Stimulated activated CD8-positive, alpha-beta memory T cell treated with anti-CD3 and anti-CD28 coated beads, Interleukin-12 subunit alpha, Interleukin-12 subunit beta, amount 100 ng/mL, for 1 hour (primary cell): ENCODE results near the gene MBNL2.
"Not testable (repeated sequence)": the region's sequence is repeated elsewhere in the genome, so short reads cannot be mapped to it uniquely, and the experiment has no call there.

Experiments used
- DNase-seq: peaks from one replicate; pipeline ENCODE4 v3.0.0-alpha.2; 2020; ENCODE audit warnings: low read depth

The MBNL2 gene, protein sequence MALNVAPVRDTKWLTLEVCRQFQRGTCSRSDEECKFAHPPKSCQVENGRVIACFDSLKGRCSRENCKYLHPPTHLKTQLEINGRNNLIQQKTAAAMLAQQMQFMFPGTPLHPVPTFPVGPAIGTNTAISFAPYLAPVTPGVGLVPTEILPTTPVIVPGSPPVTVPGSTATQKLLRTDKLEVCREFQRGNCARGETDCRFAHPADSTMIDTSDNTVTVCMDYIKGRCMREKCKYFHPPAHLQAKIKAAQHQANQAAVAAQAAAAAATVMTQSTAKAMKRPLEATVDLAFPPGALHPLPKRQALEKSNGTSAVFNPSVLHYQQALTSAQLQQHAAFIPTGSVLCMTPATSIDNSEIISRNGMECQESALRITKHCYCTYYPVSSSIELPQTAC

DNA sequence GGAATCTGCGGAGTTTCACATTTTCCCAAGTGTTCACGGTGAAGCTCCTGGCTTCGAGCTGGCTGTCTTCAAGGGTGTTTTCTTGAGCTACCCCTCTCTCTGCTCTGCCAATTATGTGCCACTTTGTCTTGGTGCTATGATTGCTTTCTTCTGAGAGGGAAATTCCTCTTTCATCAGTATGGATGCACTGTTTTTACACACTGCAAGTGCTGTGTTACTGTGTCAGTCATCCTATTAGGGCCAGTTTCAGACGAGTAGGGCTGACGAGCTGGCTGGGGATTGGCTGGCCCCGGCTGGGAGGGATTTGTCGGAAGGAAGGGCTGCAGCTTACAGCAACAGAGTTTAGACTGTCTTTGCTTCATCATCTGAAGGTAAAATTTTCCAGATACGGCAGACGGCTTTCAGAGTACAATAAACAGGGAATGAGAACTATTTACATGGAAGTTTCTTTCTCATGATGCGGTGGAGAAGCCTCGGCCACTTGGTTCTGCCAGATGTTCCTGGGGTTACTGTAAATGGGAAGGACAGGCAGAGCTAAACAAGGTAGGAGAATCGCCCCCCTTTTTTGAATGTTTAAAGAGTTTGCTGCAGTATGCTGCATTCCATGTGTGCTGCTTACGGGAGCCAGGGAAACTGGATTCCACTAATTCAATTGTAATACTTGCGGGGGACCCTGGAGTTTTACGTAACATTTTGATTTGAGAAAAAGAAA lies at the start of gene MBNL2:
Gene MBNL2 (plus strand): TSS at position 345 of the 712 bp plus-strand sequence. CDS start 53,903 bp downstream, outside the sequence.
- DNase-seq = peak; percentile 71

DNA sequence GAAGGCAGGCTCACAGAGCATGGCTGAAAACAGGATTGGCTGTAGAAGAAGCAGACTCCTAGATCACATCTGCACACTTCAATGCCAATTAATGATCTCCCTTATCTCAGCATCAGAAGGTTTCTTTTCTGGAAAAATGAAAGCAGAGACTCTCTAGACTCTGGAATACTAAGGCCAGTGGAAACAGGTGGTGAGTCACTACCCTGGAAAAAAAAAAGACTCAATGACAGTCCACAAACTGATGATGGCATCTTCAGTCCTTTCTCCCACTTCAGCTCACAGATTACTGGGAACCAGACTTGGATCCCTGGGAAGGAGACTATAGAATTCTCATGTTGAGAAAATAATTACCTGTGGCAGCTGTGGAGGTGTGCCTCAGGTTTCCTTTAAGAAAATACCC lies 47.5 kb upstream of the MBNL2 start:
- no peak for DNase-seq

DNA sequence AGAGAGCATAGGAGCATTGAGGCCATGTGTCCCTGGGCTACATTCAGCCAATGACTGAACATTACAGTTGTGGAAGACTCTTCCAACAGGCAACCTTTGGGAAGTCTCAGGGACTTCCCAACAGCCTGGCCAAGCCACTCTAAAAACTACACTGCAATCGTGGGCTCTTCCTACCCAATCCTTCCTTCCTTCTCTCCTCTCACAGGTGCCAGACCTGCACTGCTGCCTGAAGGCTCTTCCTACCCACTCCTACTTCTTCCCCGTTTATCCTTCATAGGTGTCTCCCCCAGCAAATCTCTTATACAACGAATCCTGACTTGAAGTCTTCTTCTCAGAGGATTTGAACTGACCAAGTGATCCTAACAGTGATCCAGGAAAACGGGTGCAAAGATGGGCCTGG lies 47.1 kb upstream of the MBNL2 start:
- DNase-seq = no peak

DNA sequence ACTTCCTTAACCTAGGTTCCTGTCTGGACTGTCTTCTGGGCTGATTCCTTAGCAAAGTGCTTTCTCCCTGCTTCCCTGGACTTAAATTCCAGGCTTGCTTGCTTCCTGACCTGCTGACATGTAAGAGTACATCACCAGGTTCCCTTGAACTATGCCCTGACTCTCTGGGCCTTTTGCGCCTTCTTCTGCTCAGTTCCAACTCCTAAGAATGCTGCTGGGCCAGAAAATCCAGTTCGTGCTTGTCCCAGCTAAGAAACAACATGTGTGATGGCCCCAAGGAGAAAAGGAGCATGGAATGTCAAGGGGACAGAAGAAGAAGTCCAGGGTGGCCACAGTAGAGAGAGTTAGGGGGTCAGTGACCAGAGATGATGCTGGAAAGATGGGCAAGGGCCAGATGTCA lies 42.6 kb upstream of the MBNL2 start:
- DNase-seq = no peak

DNA sequence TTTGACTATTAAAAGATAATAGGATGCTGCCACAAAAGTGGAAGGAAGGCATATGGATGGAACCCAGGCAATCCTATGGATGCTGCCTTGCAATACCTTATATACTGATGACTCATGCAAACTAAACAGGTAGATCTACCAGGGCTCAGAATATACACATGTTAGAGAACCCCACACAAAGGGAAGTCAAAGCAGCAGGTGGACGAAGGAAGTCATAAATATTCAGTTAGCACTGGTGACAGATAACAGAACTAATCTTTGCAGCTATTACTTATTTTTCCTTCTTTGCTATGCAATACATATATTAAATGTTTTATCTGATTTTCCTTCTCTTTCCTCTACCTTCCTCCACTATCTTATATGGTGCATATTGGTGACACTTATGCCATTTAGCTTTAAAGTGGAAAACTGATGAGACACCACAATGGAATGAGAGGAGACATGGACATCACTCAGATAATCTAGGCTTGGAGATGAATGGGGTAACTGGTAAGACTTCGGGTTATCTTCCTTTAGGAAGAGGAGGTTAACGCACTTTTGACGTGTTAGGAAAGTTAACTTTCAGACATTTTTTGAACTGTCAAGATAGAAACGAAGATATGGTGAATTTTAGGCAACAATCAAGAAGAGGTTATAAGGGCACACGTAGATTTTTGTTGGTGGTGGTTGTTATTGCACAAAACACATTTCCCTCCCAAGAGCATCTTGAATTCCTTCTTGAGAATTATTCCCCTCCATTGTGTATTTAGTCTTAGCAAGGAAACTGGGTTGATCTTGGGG lies 39.8 kb upstream of the MBNL2 start:
- DNase-seq = no peak

DNA sequence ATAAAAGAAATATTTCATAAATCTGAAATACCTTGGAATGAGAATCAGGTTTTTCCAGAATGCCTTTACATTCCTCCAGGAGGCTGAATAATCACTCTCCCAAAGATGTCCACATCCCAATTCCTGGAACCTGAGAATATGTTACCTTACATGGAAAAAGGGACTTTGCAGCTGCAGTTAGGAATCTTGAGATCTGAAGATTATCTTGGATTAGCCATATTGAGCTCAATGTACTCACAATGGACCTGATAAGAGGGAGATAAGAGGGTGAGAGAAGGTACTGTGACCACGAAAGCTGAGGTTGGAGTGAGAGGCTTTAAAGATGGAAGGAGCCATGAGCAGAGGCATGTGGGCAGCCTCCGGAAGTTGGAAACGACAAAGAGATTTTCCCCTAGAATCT lies 36.8 kb upstream of the MBNL2 start:
- DNase-seq = no peak

DNA sequence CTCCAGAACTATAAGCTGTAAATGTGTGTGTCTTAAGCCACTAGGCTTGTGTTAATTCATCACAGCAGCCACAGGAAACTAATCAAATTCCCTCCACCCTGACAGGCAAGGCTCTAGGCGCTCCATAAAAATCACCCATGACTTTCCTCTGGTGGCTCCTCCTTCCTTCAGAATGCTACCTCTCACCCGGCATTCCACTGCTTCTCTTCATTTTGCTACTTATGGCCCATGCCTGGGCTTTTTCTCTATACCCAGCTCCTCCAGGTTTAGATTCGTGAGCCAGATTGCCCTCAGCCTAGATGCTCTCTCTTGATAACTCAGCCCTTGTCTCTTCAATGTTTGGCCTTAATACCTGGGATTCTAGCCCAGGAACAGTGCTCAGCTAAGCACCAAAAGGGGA lies 36.4 kb upstream of the MBNL2 start:
- no peak for DNase-seq

DNA sequence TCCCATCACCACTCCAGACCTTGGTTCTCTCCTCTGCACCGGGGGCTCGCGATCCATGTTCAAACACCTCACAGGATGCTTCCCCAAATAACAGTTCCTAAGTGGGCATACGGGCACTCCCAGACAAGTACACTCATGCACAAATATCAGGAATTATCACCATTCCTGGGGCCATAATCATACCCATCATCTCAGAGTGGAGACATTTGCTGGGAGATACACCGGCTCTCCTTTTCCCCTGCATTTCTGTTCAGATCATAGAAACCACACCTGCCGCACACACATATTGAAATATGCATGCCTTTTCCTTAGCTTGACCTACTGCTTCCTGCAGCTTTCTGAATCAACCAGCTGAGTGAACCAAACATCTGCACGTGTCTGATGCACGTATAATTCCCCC lies 33.9 kb upstream of the MBNL2 start:
- DNase-seq = no peak

DNA sequence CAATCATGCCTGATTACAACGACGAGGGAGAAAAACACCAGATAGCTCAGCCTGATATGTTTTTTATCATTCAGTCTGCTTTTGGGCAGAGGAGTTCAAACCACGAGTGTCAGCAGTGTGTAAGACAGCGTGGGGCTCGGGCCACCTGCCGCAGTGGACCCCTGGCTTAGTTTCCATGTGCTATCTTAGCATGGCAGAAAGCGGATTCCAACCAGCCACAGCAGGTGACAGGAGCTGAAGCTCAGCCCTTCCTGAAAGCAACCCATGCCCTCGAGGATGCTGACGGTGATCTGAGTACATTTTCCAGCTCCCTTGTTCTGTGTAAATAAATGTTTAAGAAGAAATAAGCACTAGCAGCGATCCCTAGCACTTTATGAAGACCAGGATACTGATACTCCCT lies 32.2 kb upstream of the MBNL2 start:
- DNase-seq = no peak

DNA sequence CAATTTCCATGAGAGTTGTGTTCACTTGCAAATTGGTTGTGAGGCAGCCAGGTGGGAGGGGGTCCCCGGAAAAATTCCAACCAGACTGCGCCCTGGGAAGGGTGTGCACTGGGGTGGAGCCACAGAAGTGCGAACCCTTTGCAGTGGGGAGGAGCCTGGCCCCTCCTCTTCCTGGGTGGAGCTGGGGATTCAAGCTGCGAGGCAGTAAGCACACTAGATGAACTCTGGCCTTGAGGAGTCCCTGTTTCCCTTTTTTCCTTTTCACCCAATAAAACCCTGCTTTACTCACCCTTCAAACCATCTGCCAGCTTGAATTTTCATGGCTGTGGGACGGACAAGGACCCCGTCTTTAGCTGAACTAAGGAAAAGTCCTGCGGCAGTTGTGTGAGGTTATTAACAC lies 31.0 kb upstream of the MBNL2 start:
- DNase-seq = no peak

DNA sequence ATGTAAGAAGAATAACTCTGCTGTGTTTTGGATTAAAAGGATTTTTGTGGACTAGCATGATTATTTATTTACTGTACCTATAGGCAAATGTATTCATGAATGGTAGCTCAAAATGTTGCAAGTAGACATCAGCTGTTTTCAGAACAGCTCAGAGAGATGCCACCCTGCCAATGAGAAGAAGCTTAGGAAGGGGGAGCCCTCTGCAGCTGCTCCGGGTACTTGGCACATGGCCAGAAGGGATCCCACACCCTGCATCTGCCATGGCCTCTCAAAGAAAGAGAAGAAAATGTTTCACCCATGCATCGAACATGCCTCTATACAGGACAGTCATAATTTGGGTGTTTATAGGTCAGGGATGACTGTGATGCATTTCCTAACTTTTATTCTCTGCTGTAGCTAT lies 30.5 kb upstream of the MBNL2 start:
- no peak for DNase-seq

DNA sequence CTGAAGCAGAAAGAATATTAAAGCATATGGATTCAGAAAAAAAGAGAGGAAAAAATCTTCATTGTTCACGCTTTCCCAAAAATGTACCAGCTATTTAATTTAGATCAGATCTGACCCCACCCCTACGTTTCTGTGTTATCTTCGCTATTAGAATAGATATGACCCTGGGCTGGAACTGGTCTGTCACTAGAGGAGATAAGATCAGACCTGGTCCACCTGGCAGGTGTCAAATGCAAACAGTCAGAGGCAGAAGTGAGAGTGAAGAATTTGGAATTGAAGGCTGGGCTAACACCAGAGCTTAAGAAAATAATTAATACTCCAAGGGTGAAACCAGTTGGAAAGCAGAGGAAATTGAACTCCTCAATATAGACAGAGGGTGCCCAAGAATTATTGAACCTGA lies 30.0 kb upstream of the MBNL2 start:
- no peak for DNase-seq

DNA sequence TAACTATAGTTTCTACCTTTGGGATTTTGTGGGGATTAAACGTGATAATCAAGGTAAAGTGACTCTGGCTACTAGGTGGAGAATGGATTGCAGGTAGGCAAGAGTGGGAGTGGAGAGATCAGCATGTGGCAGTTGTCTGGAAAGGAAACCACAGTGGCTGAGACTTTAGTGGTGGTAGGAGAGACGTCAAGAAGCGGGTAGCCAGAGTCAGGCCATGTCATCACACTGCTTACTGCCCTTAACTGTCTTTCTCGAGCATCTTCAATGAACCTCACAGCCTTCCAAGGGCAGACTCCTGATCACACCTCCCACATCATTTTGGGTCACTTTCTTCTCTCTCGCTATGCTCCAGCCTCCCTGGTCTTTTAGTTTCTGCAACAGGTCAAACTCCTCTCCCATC lies 28.6 kb upstream of the MBNL2 start:
- no peak for DNase-seq

DNA sequence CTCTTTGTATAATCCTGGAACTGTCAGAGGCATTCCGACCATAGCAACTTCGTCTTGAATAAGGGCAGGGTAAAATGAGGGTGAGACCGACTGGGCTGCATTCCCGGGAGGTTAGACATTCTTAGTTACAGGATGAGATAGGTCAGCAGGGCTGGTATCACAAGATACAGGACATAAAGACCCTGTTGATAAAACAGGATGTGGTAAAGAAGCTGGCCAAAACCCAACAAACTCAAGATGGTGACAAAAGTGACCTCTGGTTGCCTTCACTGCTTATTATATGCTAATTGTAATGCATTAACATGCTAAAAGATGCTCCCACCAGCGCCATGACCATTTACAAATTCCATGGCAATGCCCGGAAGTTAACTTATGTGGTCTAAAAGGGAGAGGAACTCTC lies 27.7 kb upstream of the MBNL2 start:
- no peak for DNase-seq

DNA sequence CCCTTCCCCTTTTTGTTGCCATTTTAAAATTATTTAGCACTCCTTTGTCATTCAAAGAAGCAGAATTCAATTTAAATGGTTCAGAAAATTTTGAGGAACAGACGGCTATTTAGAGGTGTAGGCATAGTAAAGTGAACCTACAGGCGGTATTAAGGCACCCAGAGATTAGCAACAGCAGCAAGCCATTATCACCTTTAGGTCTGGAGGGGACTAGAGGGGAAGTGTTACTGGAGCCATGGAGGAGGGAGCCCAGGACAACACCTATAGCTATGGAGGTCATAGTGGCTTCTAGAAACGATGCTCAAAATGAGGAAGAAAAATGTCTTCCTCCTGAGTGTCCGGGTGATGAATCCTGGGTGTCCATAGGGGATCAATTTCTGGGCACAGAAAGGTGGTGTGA lies 25.8 kb upstream of the MBNL2 start:
- no peak for DNase-seq

DNA sequence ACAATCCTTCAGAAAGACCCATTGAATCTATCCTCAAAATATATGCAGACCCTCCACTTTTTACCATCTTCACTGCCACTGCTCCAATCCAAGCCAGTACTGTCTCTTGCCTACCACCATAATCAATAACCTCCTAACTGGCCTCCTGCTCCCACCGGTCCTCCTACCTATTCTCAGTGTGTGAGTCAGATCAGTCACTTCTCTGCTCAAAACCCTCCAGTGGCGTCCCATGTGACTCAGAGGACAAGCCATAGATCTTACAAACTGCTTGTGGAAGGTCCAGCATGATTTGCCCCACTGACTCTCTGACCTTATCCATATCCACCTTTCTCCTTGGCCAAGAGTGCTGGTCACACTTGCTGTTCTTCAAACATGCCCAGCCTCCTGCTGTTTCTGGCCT lies 23.4 kb upstream of the MBNL2 start:
- no peak for DNase-seq

DNA sequence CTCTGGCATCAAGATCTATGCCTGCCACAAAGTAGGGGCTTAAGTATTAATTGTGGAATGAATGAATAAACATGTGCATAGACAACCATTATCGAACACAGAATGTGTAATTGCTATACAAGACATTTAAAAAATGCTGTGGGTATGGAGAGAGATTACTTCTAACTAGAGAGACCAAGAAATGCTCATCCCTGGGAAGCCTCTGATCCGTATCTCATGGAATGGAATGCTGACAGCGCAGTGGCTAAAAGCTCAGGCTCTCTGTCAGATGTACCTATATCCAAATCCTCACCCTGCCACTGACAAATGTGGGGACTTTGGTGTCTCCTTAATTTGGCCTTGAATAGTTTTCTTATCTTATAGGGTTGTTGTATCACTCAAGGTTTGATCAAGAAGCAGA lies 22.7 kb upstream of the MBNL2 start:
- no peak for DNase-seq

DNA sequence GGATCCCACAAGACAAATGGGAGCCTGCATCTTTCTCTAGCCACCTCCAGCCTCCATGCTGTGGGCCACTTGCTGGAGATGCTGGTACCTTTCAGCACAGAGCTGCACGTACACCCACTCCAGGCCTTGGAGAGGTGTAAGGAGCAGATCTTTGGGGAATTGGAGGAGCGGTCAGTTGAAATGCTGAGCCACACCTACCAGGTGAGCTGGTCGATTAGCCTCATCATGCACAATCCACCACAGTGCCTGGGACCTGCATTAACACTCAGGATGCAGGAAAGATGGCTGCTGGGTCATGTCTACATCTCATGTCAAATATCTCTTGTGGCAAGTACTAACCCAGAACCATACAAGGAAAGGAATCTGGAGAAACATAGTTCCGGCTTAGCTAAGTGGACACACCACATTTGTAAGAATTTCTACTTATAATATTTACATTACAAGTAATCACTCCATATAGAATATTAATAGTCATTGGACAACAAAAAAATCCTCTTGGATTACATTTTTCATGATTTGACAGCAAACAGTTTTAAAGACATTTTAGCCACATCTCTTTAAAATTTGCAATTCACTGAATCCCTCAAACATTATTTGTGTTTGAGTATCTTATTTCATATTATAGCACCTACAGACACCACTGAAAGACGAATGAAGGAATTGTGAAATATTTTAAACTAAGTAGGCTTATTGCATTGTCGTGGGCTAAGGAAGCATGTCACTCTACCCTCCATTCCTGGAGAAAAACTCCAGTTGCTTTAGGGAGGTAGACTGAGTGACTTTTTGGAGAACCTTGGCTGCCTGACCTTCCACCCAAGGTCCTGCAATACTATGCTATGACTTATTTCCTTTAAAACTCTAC lies 21.8 kb upstream of the MBNL2 start:
- DNase-seq = no peak

DNA sequence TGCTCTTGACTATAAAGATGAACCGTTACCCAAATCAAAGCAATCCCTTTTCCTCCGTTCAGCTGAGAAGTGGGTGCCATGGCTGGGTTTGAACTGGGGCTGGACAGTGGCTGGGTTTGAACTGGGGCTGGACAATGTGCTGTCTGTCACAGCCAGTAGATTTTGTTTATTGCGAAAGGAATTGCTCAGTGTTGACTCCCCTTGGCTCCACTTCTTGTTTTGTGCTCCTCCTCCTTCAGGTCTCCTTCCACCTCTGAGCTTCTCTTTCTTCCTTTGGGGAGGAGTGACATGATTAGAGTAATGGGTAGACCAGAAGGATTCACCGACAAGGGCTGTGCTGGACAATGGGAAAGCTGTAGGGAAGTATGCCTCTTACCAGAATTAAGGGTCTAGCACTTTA lies 19.4 kb upstream of the MBNL2 start:
- DNase-seq = no peak

DNA sequence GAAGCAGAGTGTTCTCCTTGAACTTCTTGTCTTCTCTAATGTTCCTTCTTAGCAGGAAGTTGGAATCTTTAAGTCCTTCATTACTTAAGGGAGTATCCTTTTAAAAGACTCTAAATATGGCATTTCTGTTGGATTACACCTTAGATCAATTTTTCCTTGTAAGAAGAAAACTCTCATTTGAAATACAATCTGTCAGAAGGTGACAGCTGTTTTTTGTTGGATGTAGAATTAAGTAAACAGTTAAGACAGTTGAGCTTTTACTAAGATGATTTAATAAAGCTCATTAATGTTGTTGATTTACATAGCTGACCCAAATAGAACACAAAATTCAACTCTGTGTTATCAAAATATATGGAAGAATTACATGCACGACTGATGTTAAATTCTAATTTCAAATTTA lies 16.7 kb upstream of the MBNL2 start:
- DNase-seq = no peak

DNA sequence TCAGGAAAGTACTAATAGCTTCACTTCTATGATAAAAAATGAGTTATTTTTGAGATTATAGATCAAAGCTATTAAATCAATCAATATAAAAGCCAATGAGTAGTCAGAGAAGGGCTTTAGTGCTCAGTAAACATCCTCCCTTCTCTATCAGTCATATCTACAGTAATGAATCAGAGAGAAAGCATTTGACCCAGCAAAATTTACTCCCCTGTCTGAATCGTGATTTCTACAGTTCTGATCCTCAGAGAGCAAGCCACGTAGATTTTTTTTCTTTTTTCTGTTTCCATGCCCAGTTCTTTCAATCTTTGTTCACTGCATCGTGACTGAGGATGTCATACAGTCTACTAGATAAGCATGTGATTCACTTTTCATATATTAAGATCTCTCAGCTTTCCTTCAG lies 16.2 kb upstream of the MBNL2 start:
- DNase-seq = no peak

DNA sequence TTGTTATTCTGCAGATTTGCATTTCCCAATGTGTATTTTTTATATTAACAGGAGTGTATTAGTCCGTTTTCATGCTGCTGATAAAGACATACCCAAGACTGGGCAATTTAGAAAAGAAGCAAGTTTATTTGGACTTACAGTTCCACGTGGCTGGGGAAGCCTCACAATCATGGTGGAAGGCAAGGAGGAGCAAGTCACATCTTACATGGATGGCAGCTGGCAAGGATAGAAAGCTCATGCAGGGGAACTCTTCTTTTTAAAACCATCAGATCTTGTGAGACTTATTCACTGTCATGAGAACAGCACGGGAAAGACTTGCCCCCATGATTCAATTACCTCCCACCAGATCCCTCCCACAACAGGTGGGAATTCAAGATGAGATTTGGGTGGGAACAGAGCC lies 14.9 kb upstream of the MBNL2 start:
- DNase-seq = not testable (repeated sequence)
